RWPE2 (cell line): ENCODE results near the gene KCNAB2.

ENCODE experiments used
- ATAC-seq: fragments of 200-7000 bp; cut with Tn5 transposase; 3 replicates; pipeline ENCODE4 v1.9.1; 2021; ENCODE audit warnings: low read depth
- DNase-seq: peaks from one replicate; pipeline ENCODE4 v3.0.0-alpha.2; 2020; ENCODE audit warnings: low spot score
- H3K27ac ChIP-seq: fragments of 450-650 bp; 2 replicates; pipeline ENCODE4 v1.5.1; 2017; ENCODE audit warnings: mild to moderate bottlenecking; ENCODE audit not compliant: poor library complexity, severe bottlenecking
- H3K27me3 ChIP-seq: fragments of 250-450 bp; sonication (Bioruptor Pico); 2 replicates; pipeline ENCODE4 v1.5.1; 2021; ENCODE audit warnings: mild to moderate bottlenecking, moderate library complexity; ENCODE audit not compliant: insufficient read depth, poor library complexity, severe bottlenecking
- H3K36me3 ChIP-seq: fragments of 250-450 bp; sonication (Bioruptor Pico); 2 replicates; pipeline ENCODE4 v1.5.1; 2020; ENCODE audit warnings: low read depth, mild to moderate bottlenecking, moderate library complexity
- H3K4me1 ChIP-seq: fragments of 250-450 bp; sonication (Bioruptor Pico); 2 replicates; pipeline ENCODE4 v1.5.1; 2021; ENCODE audit warnings: mild to moderate bottlenecking, moderate library complexity; ENCODE audit not compliant: insufficient read depth, poor library complexity, severe bottlenecking
- H3K4me3 ChIP-seq: fragments of 250-450 bp; sonication (Bioruptor Pico); 2 replicates; pipeline ENCODE4 v1.5.1; 2021; ENCODE audit warnings: mild to moderate bottlenecking, moderate library complexity; ENCODE audit not compliant: severe bottlenecking
- H3K9me3 ChIP-seq: fragments of 250-450 bp; sonication (Bioruptor Pico); 2 replicates; pipeline ENCODE4 v1.5.1; 2021; ENCODE audit warnings: mild to moderate bottlenecking, moderate library complexity; ENCODE audit not compliant: severe bottlenecking
- TF ChIP-seq, protein P1 (sequence below): fragments of 450-650 bp; IDR thresholded peaks from one replicate; pipeline ENCODE4 v1.5.1; 2017; ENCODE audit warnings: mild to moderate bottlenecking, moderate library complexity; ENCODE audit not compliant: poor library complexity, severe bottlenecking

KCNAB2 gene

DNA sequence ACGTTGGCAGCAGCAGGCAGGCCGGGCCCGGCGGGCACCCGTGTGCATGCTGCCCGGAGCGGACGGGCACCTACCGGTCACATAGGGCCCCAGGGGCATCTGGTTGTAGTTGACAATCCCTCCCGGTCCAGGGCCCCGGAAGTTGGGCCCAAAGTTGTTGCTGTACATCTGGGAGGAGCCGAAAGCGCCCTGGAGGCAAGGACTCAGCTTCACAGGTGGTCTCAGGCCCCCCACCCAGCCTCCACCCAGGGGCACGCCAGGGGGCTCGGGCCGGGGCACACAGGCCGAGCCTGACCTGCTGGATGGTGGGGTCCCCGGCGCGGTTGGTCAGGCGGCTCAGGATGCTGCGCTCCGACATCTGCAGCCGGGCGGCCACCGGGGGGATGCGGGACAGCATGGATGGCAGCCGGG, 60.6 kb downstream of the KCNAB2 start:
- no peaks in the 10 kb centered on the region for H3K4me1 ChIP-seq
- H3K27me3 ChIP-seq = no peaks in the 10 kb centered on the region
- H3K36me3 ChIP-seq = no peaks in the 10 kb centered on the region
- no peak overlapping the region for H3K4me3 ChIP-seq
- ATAC-seq = no peak
- no peak overlapping the region for H3K27ac ChIP-seq
- H3K9me3 ChIP-seq = no peaks in the 10 kb centered on the region
- TF ChIP-seq, protein P1, sequence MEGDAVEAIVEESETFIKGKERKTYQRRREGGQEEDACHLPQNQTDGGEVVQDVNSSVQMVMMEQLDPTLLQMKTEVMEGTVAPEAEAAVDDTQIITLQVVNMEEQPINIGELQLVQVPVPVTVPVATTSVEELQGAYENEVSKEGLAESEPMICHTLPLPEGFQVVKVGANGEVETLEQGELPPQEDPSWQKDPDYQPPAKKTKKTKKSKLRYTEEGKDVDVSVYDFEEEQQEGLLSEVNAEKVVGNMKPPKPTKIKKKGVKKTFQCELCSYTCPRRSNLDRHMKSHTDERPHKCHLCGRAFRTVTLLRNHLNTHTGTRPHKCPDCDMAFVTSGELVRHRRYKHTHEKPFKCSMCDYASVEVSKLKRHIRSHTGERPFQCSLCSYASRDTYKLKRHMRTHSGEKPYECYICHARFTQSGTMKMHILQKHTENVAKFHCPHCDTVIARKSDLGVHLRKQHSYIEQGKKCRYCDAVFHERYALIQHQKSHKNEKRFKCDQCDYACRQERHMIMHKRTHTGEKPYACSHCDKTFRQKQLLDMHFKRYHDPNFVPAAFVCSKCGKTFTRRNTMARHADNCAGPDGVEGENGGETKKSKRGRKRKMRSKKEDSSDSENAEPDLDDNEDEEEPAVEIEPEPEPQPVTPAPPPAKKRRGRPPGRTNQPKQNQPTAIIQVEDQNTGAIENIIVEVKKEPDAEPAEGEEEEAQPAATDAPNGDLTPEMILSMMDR = no peak
- DNase-seq = no peak

- DNase-seq (no peak), ATAC-seq (no peak)
- Histone ChIP-seq H3K36me3 (no peaks in the 10 kb centered on the region), H3K4me3 (no peak overlapping the region), H3K9me3 (no peaks in the 10 kb centered on the region), H3K27ac (no peak overlapping the region), H3K27me3 (no peaks in the 10 kb centered on the region), H3K4me1 (no peaks in the 10 kb centered on the region)
- TF ChIP-seq, protein P1 = no peak
Measured at GRCh38 chr1:6106977-6107376, 61.3 kb downstream of the KCNAB2 start.

GRCh38 chr1:6107409-6108356, 62.0 kb downstream of the KCNAB2 start:
- no peak for ATAC-seq
- DNase-seq = no peak
- Histone ChIP-seq H3K4me1 (no peaks in the 10 kb centered on the region), H3K36me3 (no peaks in the 10 kb centered on the region), H3K9me3 (no peaks in the 10 kb centered on the region), H3K27me3 (no peaks in the 10 kb centered on the region), H3K27ac (no peak overlapping the region), H3K4me3 (no peak overlapping the region)
- TF ChIP-seq, protein P1 = no peak

GRCh38 chr1:6108476-6108875, 62.8 kb downstream of the KCNAB2 start:
- H3K27me3 ChIP-seq = no peaks in the 10 kb centered on the region

More at GRCh38 chr1:6108476-6108875, 62.8 kb downstream of the KCNAB2 start:
- Histone ChIP-seq H3K36me3 (no peaks in the 10 kb centered on the region), H3K4me3 (no peak overlapping the region), H3K9me3 (no peaks in the 10 kb centered on the region), H3K27ac (no peak overlapping the region), H3K4me1 (no peaks in the 10 kb centered on the region)
- ATAC-seq (no peak), DNase-seq (no peak)
- TF ChIP-seq, protein P1 = no peak
